Activated T-cell treated with anti-CD3 and anti-CD28 coated beads for 1 hour (primary cell): Measurements from ENCODE around the gene LYSMD2.

Experiments used
- DNase-seq: peaks from one replicate; pipeline ENCODE4 v3.0.0-alpha.2; 2020; ENCODE audit warnings: low read depth

LYSMD2 gene

DNA sequence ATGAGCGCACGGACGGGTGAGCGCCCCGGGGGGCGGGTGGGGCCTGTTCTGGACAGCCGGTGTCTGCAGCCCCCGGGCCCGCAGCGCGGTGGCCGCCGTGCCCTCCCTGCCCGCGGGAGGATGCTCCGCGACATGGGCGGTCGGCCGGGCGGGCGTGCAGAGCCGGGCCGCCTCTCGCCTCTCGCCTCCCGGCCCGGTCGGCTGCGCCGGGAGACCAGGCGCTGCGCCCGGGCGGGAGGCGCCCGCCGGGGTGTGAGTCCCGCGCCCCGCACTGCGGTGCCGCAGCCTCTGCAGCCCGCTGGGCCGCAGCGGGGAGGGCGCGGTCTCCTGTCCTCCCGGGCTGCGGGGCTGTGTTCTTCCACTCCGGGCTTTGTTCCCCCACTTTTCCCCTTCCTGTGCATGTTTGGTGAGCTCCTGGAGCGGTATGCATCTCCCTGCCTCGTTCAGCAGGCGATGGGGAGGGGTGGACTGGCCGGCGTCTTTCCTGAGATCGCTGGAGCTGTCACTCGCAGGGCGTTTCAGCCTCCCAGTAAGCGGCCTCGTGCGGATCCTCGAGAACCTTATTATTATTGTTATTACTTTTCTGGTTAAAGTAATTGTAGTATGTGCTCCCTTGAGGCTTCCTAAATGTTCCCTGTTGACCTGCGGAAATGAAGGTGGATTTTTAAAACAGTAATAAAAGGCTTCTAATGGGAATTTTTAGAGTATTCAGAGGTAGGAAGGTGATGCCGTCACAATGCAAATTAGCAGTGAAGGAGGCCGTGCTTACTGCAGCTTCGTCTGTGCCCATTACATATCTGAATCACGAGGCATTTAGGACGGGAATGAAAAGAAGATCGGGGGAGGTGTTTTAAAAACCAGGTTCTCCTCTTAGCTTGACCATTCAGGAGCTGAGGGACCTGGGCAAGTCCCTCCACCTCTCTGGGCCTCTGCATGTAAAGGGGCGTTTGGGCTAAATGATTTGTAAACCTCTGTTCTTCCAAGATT lies 14.5 kb upstream of the LYSMD2 start:
- DNase-seq = no peak

DNA sequence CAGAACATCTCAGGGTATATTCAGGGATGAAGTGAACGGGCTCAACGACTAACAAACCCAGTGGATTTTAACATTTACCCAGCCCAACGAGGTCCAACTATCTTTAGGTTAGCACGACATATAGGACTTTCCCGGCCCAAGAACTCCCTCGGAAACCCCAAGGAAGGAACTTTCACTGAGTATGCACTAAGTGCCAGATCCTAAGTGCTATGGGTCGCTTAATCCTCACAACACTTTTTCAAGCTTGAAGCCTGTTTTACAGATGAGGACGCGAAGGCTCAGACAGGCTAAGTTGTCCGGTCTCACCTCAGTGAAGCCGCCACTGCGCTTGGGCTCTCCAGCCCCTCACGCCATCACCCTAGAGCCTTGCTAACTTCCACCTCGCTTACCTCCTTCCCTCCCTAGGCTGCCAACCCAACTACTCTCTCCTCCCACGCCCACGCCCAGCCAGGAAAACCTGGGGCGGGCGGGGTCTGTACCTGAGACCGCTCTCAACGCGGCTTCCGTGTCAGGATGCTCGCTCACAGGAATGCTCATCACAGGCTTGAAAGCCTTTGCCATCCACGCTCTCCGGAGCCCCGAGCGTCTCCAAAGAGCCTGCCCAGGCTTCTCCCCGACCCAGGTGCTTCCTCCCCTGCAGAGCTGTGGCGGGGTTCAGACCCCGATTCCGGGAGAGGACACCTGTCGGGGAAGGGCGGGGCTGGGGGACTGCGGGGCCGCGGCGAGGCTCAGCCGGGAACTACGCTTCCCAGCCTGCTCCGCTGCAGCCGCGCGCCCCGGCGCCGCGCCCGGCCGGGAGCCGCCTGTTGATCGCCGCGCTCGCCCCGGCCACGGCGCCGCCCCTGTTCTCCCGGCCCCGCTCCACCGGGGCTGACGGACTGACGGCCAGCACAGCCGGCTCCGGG lies 13.6 kb upstream of the LYSMD2 start, which contains the start of gene TMOD2:
TMOD2 (plus strand) TSS at position 806 of the 905 bp plus-strand sequence. CDS start 14,845 bp downstream, outside the sequence.
- peak; percentile 29 for DNase-seq

DNA sequence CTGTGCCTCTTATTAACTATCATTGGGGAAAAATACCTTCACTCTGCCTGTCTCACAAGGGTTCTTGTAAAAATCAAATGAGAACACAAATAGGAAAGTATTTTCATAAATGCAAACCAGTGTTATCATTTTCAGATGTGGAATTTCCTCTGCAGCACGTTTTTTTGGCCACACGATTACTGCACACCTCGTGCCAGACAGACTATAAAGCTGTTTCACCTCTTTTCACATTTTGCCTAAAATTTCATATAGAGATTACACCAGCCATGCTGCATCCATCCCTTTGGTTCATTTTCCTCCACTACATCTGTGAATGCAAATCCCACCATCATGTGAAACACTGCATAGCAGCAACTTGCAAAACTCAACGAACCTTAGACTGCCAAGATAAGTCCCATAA lies 12.7 kb upstream of the LYSMD2 start:
- DNase-seq = no peak

DNA sequence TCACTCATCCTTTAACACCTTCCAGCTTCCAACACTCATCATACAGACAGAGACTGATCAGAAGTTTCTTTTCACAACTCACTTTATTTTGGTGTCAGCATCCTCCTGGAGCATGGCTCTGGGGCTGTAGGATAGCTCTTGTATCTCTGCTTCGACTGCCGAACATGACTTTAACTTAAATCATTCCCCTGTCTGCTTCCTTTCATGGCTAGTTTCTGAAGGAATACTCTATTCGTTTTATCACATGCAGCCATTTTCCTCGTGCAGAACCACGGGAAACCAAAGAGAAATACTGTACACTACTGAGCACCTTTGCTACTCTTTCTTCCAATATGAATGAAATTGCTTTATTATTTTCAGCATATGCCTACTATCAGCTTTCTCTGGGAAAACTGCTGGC lies 11.9 kb upstream of the LYSMD2 start:
- no peak for DNase-seq

DNA sequence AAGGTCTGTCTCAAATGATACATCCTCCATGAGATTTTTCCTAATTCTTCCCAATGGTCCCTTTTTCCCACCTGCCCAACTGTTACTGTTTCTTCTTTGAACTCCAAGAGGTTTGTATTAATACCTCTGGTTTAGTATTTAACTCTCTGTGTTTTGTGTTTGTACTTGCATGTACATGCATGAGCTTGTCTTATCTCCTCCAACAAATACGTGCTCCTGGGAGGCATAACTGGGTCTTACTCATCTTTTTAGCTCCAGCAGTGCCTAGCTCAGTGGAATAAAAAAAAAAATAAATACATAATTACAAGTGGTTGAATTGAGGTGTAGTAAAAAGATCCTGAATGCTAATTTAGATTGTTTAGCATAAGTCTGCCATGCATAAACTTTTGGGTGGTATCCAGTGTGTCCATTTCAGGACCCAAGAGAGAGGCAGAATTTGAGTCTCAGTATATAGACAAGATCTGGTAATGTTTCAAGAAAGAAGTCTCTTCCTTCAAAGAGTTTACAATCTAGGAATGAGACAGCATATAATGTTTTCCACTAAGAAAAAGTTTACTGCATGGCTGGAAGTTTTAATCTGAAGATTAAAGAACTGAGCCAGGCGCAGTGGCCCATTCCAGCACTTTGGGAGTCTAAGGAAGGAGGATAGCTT lies 1.7 kb upstream of the LYSMD2 start:
- no peak for DNase-seq

DNA sequence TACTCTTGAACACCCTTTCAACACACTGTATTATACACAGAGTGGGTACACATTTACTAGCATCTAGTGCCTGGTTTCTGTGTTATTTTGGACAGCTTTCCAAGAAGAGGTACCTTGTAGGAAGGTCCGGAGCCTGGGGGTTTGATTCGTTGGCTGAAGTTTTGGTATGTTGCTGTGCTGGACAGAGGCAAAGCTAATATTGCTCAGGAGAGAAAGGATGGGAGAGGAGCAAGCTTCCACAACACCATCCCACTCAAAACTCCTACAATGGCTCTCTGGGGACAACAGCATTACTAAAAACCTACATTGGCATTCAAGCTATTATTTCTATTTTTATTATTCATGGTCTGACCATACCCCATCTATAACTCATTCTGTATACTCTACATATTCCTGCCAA lies 1.1 kb upstream of the LYSMD2 start:
- DNase-seq = no peak

DNA sequence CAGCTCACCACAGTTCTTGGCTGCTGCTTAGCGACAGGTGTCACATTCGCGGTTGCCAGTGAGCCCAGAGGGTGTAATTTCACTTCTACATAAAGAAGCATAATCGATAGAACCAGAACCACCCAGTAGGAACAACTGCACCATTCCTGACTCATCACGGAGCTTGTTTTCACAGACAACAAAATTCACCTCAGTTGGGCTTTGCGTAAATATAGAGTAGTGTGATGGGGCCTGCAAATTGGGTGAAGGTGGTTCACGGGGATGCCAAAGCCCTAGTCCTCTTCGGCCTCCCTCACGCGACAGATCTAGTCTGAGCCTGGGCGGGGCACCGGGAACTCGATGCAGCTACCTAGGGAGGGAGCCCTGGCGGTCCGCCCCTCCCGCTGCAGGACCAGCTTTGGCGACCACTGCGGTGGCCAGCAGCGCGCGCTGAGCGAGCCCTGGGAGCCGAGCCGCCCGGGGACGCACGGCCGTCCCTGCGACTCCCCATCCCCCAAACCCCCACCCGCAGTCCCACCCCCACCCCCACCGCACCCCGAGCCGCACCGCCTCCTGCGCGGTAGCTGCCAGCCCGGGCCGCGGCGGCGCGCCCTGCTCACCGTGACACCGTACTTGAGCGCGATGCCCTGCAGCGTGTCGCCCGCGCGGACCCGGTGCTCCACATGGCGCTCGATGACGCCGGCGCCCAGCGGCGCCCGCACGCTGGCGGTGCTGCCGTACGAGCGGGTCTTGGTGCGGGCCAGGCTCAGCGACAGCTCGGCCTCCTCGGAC lies 519 bp downstream of the LYSMD2 start:
- peak; percentile 38 for DNase-seq

DNA sequence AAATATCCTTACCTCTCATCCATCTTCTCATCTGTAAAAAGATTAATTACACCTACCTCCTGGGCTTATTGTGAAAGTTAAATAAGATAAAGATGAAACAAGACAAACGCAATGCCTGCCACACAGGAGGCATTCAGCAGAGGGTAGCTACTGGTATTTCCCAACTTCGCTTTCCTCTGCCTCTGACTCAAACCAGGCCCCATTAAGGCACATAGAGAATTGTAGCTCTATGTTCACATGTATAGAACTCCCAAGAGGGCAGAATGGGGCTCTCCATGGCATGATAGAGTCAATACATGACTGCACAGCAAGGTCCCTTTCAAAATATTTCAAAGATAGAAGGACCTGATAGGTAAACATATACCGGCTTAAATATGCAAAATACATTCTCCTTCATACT lies 1.4 kb downstream of the LYSMD2 start:
- DNase-seq = no peak

DNA sequence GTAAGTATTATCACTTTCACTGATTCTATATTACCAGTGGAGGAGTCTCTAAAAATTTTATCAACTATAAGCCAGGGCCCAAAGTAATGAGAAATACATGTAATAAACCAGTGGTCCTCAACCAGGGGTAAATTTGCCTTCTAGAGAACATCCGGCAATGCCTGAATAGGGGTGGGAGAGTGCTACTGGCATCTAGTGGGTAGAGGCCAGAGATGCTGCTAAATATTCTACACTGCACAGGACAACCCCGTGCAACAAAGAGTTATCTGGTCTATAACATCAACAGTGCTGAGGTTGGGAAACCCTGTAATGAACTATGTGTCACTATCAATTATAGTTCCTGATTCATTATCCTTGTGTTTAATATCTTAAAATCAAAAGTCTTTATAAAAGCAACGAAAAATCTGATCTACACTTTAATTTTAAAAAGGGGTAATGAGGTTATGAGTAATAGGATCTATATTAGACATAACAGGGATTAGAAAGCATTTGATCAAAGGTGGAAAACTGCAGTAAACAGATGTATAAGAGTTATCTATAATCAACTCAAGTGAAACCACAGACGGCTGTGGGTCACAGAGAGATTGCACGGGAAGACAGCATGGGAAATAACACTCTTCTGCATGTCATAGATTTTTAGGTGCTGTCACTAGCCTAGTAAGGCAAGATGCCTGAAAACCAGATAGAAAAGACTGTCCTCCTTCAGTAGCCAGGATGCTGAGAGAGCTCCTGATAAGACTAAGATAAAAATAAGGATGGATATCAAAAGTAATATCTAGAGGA lies 2.0 kb downstream of the LYSMD2 start:
- no peak for DNase-seq

DNA sequence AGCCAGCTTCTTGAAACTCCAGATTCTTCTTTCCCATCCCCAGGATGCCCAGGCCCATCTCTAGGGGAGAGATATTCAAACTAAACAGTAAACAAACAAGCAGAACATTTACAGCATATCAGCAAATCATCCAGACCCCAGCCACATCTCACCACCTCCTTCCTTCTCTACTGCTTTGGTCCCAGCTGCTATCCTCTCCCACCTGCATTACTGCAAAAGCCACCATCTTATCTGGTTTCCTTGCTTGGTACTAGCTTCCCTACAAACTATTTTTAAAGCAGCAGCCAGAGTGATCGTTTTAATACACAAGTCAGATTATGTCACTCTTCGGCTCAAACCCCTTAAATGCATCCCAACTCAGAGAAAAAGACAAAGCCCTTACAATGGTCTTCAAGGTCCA lies 4.8 kb downstream of the LYSMD2 start:
- DNase-seq = no peak

DNA sequence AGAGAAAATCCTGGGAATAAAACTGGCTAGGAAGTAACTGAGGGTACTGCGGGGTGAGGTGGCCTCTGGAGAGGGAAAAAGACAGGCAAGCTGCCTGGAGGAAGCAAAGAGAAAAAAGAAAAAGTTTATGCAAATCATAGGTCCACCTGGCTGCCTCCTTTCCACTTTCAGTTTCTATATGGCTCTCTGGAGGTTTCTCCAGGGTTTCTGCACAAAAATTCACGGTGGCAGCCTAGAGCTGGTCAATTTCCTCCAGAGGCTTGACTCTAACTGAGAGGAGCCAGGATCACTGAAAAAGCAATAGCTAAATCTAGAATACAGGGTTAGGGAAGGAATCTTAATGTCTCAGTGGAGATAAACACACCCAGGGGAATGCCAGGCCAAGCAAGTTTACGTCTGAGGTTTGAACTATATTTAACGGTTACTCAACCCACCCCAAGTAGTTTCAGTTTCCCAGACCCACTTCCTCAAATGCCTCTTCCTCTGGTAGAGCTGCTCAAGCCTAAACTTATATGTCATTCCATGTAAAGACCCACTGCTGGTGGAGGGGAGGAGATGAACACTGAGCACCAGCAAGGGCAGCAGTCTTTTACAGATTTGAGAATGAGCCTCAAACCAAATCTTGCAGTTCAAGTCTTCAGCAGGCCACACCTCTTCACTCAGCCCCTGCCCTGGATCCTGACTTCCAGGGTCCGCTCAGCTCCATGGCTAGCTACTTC lies 5.7 kb downstream of the LYSMD2 start:
- DNase-seq = peak; percentile 4

DNA sequence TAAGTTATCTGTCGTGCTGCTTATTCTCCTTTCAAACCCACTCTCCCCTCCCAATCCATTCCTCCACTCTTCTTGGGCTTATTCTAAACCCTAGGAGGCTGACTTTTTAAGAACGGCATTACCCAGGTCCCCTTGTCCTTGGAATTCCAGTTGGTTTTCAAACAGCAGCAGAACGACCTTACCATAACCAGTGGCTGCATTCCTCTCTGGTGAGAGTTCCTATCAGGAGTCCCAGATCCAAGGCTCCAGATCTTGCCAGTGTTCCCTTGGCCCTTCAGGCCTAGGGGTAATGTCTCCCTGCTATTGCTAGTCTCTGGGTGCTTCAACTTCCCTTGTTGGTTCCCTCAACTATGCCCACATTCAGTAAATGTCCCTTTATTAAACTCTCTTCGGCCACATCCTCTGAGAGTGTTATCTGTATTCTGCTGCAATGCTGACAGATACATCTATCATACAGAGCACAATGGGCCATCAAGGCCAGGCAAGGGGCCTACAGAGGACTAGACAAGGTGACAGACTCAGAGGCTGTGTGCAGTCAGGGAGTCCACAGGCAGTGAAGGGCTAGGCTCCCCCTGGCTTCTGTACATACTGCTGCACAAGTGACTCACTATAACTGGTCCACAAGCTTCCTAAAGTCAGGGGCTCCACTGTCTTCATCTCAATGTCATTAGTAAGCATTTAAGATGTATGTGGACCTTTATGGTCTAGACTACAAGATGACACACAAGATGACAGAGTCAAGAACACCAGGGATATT lies 10.1 kb downstream of the LYSMD2 start:
- DNase-seq = no peak

DNA sequence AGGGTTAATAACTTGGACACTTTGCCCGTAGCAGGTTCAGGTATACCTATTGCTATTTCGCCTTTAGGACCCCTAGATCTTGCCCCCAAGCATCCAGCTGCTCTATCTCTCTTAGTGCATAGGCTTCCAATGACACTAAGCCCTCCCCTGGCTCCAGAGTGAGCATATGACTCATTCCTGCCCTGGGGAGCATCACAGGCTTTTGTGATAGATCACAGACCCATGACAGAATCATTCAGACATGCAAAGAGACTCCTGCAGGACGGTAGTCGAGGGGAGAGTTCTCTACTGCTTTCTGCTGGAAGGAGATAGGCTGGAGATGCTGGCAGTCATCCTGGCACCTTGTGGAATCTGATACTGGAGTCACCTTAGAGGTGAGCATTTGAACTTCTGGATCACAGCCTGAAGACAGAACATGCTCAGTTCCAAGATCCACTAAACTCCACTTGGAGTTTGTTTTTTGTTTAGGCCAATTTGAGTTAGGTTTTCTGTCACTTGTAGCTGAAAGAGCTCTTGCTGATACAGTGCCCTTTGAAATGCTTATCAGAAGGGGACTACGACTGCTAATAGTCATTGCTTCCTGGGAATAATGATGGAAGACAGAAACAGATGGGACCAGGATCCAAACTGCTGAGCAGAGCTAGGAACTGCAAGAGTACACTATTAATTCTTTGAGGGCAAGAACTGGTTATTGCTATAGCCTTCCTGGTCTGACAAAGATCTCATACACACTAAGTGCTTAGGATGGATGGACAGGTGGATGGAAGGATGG lies 11.0 kb downstream of the LYSMD2 start:
- DNase-seq = peak; percentile 26

DNA sequence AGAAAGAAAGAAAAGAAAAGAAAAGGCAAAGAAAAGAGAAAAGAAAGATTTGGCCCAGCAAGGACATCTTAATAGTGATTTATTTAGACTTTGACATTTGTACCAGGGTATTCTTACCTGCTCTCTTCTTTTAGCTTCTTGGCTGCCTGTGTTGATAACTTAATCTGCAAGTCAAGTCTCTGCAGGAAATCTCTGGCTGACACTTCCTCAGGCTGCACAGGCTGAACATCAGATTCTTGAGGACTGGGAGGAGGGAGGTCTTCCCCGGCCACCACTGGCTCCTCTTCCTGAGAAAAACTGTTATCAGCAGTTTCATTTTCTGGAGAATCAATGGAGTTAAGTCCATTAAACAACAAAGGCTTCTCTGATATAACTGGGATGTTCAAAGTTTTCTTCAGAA lies 12.8 kb downstream of the LYSMD2 start:
- DNase-seq = no peak

DNA sequence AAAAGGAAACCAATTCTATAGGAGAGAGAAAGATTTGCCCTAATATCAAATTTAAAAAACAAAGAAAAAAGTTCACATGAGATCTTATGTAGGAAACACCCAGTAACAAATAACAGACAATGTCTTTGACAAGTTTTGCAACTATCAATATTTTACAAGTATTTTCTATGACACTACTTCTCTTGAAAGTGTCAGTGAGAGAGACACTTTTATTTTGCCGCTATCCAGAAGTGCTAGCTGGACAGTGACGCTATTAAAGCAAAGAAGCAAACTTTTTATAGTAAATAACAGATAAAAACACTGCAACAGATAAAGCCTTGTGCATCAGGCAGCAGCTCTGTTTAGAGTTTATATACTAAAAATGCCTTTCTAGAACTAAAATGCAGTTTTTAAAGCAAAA lies 13.3 kb downstream of the LYSMD2 start:
- no peak for DNase-seq

DNA sequence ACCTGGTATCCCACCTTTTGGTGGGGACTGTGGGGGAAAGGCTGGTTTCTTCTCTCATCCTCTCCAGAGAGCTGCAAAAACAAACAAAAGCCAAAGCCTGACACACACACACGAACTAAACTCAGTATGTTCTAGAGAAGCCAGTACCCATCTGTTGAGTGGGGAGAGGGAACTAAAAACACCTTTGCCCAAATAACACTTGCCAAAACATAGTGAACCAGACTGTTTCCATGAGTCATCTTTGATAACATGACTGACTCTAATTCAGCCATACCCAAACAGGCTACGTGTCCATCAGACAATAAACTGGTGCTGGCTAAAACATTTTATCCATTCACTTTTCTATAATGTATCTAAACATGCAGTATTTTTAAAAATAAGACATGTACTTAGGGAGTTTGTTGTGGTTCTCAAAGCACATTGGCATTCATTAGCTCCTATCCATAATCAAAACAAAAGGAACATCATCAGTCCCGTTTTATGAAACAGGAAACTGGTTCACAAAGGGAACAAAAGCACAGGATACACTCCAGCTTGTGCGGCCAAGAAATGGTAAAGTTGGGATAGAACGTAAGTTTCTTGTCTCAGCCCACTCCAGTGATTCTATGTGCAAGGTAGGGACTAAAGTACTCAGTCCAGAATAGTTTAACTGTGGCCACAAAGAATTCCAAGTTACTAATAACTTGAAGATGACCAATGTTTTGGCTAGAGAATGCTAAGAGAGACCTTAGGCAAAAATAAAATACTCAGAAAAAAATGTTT lies 16.1 kb downstream of the LYSMD2 start:
- DNase-seq = no peak

DNA sequence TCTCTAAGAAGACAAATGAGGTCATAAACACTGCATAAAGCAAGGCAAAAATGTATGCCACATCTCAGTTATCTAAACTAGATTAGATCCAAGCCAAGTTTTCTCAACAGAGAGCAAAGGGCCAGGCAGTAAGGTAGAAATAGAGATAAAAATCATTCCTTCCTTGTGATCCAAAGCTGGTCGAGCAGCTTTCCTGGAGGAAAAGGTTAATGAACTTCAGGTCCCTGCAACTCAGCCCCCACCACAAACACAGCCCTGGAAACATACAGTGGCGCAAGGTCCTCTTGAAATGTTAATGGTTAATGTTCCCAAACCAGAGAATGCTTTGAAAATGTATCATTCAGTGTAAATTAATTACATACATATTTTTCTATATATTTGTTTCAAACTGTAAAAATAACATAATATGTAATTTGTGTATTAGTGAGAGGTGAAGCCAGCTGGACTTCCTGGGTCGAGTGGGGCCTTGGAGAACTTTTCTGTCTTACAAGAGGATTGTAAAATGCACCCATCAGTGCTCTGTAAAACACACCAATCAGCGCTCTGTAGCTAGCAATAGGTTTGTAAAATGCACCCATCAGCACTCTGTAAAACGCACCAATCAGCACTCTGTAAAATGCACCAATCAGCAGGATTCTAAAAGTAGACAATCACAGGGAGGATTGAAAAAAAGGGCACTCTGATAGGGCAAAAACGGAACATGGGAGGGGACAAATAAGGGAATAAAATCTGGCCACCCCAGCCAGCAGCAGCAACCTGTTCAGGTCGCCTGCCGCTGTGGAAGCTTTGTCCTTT lies 17.1 kb downstream of the LYSMD2 start:
- DNase-seq = no peak
